Endothelial cell (in vitro differentiated cells): ENCODE measurements around the gene TBX4. TPM values are rescaled to one million over a fixed set of nuclear protein-coding genes. Genes with fewer than 3 reads are reported as not detected.

Experiments used
- DNase-seq: peaks from one replicate; pipeline ENCODE4 v3.0.0; 2021; ENCODE audit warnings: low spot score
- H3K27ac Mint-ChIP-seq: one replicate; pipeline ENCODE4 v1.8.0; 2021; ENCODE audit warnings: mixed read lengths, inconsistent platforms; ENCODE audit not compliant: unreplicated experiment
- H3K27me3 Mint-ChIP-seq: one replicate; pipeline ENCODE4 v1.8.0; 2021; ENCODE audit warnings: mild to moderate bottlenecking, moderate library complexity, mixed read lengths, inconsistent platforms; ENCODE audit not compliant: unreplicated experiment
- H3K36me3 Mint-ChIP-seq: one replicate; pipeline ENCODE4 v1.8.0; 2021; ENCODE audit warnings: mild to moderate bottlenecking, low read depth, mixed read lengths, inconsistent platforms; ENCODE audit not compliant: unreplicated experiment
- H3K4me1 Mint-ChIP-seq: one replicate; pipeline ENCODE4 v1.8.0; 2021; ENCODE audit warnings: mild to moderate bottlenecking, mixed read lengths, inconsistent platforms; ENCODE audit not compliant: unreplicated experiment
- H3K4me3 Mint-ChIP-seq: one replicate; pipeline ENCODE4 v1.8.0; 2021; ENCODE audit warnings: mild to moderate bottlenecking, mixed read lengths, inconsistent platforms; ENCODE audit not compliant: unreplicated experiment
- H3K9me3 Mint-ChIP-seq: one replicate; pipeline ENCODE4 v1.8.0; 2021; ENCODE audit warnings: mixed read lengths, inconsistent platforms; ENCODE audit not compliant: unreplicated experiment
- total RNA-seq: library from RNA; stranded (reverse); fragmentation: NEBNext Ultra II Directional; extraction: Animal tissue kit (Norgen Biotek cat#: 25700); gene quantifications from one replicate; pipeline ENCODE4 v1.2.1, GENCODE V29; 2021; ENCODE audit not compliant: unreplicated experiment
- TF ChIP-seq, protein P1 (sequence below): fragments of 200-600 bp; sonication (generic); IDR thresholded peaks from one replicate; pipeline ENCODE4 v1.5.0; 2021; ENCODE audit warnings: antibody characterized with exemption; ENCODE audit not compliant: unreplicated experiment

TBX4 gene
- total RNA-seq, 1 donor from 2014 or later = 1.1 TPM

DNA sequence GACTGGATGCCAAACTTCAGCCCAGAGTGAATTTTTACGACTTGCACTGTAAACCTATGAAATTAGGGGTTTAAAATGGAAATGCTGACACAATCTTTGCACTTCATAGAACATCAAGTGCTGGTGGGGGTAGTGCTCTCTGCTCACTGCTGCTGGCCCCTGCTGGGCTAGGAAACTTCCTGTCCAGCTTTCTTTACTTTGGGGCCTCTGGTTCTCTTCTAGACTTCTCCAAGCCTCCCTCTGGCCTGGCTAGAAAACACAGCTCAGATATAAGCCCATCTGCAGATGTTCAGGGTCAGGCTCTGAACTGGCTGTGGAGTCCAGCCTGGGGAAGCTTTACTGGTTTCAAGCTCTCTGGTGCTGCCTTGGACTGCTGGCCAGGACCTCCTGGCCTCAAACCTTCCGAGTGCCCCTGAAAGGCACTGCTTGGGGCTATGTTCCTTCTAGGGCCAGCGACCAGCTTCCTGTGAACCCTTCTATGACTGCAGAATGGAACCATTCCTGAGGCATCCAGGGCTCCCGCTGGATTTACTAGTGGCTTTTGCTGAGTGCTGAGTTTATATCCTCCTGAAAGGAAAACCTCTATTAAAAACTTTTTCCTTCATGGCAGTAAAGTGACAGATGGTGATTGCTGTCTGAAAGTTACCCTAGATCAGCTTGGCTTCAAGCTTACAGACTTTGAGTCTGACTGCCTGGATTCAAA, 59.4 kb downstream of the TBX4 start:
- TF ChIP-seq, protein P1, sequence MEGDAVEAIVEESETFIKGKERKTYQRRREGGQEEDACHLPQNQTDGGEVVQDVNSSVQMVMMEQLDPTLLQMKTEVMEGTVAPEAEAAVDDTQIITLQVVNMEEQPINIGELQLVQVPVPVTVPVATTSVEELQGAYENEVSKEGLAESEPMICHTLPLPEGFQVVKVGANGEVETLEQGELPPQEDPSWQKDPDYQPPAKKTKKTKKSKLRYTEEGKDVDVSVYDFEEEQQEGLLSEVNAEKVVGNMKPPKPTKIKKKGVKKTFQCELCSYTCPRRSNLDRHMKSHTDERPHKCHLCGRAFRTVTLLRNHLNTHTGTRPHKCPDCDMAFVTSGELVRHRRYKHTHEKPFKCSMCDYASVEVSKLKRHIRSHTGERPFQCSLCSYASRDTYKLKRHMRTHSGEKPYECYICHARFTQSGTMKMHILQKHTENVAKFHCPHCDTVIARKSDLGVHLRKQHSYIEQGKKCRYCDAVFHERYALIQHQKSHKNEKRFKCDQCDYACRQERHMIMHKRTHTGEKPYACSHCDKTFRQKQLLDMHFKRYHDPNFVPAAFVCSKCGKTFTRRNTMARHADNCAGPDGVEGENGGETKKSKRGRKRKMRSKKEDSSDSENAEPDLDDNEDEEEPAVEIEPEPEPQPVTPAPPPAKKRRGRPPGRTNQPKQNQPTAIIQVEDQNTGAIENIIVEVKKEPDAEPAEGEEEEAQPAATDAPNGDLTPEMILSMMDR = no peak
- H3K9me3 Mint-ChIP-seq = no peaks in the 10 kb centered on the region
- no peak for DNase-seq
- H3K4me3 Mint-ChIP-seq = no peak overlapping the region
- H3K27ac Mint-ChIP-seq = no peak overlapping the region
- no peaks in the 10 kb centered on the region for H3K4me1 Mint-ChIP-seq
- no peaks in the 10 kb centered on the region for H3K27me3 Mint-ChIP-seq
- no peaks in the 10 kb centered on the region for H3K36me3 Mint-ChIP-seq

DNA sequence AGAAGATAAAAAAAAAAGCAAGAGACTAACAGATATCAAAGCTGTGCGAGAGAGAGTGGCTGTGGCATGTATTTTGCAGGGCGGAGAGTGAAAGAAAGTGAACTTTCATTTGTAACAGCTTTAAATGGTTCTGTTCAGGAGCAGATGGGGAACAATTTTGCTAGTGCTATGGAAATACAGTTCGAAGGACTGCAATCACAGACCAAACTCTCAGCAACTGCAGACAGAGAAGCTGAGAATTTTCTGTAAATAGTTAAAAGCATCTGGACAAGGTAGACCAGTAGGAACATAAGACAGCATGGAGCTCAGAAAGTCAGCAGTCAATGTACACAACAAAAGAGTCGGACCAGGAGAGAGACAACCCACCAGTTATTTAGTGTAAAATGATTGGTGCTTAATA, 62.3 kb downstream of the TBX4 start:
- TF ChIP-seq, protein P1 = no peak
- H3K4me3 Mint-ChIP-seq = no peak overlapping the region
- H3K4me1 Mint-ChIP-seq = no peaks in the 10 kb centered on the region
- H3K27ac Mint-ChIP-seq = no peak overlapping the region
- DNase-seq = no peak
- H3K27me3 Mint-ChIP-seq = no peaks in the 10 kb centered on the region
- no peaks in the 10 kb centered on the region for H3K36me3 Mint-ChIP-seq
- H3K9me3 Mint-ChIP-seq = no peaks in the 10 kb centered on the region

DNA sequence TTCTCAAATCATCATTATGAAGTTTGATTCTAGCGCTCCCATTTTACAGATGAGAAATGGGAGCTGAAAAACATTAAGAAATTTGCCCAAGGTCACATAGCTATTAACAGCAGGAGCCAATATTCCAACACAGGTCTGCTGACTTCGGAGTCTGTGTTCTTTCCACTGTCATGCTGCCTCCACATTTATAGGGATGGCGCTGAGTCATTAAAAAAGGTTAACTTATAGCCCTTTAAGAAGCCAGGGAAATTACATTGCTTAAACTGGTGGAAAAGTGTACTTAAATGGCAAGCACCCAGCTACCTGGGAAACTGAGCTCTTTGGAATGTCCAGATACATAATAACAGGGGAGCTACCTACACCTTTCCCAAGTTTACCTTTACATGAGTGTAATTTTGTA, 65.0 kb downstream of the TBX4 start:
- H3K4me3 Mint-ChIP-seq = no peak overlapping the region
- no peaks in the 10 kb centered on the region for H3K9me3 Mint-ChIP-seq
- no peaks in the 10 kb centered on the region for H3K4me1 Mint-ChIP-seq
- no peak for DNase-seq
- no peaks in the 10 kb centered on the region for H3K27me3 Mint-ChIP-seq
- no peak overlapping the region for H3K27ac Mint-ChIP-seq
- TF ChIP-seq, protein P1 = no peak
- H3K36me3 Mint-ChIP-seq = no peaks in the 10 kb centered on the region

DNA sequence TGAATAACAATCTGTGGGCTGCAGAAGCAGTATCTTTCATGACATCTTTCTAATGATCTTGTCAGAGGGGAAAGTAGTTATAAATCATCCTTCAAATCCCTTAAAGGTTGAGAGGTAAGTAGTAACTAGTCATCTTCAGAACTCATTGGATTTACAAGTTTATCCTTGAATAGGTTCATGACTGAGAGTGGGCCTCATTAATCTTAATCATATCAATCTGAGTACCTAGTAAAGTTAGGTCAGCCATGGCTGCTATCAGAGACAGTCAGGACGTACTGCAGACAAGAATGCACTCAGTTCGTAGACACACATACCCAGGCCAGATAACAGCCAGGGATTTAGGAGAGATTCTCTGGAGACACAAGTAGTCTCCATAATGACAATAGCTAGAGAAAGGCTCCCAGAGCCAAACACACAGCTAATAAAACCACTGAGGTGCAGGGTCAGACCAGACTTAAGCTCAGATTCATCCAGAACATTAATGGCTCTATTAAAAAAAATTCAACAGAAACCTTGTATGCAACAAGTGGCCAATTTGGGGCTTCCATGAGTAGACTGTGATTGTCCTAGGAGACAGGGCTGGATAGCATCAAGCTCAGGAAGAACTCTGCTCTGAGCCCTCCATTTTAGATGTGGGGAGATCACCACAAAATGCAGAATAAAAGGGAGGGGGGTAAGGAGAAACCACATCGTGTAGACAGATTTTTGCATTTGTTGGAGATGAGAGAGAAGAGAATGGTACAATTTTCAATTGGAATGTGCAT, 65.8 kb downstream of the TBX4 start:
- Mint-ChIP-seq H3K4me3 (no peak overlapping the region), H3K27me3 (no peaks in the 10 kb centered on the region), H3K27ac (no peak overlapping the region), H3K4me1 (no peaks in the 10 kb centered on the region), H3K9me3 (no peaks in the 10 kb centered on the region), H3K36me3 (no peaks in the 10 kb centered on the region)
- TF ChIP-seq, protein P1 = no peak
- DNase-seq = no peak

DNA sequence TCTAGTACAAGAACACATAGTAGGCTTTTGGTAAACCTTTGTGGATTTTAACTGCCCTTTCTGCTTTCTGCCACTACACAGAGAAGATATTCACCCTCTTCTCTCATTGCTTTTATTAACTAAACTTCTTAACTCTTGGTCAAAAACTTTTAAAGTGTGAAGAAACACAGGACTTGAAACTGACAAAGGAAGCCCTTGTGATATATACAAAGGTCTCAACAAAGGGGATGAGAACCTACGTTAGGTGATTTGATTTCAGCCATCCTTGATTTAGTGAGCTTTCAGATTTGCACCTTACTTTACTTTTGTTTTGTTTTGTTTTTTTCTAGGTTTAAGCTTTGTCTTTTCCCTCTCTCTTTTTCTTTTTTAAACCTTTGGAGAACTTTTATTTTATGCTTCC, 66.9 kb downstream of the TBX4 start:
- no peak for DNase-seq
- TF ChIP-seq, protein P1 = no peak
- Mint-ChIP-seq H3K36me3 (no peaks in the 10 kb centered on the region), H3K27ac (no peak overlapping the region), H3K4me1 (no peaks in the 10 kb centered on the region), H3K27me3 (no peaks in the 10 kb centered on the region), H3K9me3 (no peaks in the 10 kb centered on the region), H3K4me3 (no peak overlapping the region)
